Measurements from ENCODE around the gene NCEH1.

NCEH1 gene

GRCh38 chr3:172617013-172617706 is 93.7 kb downstream of the NCEH1 start:
- H3K4me1 ChIP-seq (ENCODE audit: insufficient read depth, low read length): peaks cover 5% of the 10 kb centered on the region
- H3K27ac ChIP-seq (ENCODE audit: low read length): no peak overlapping the region
- H3K36me3 ChIP-seq (ENCODE audit: insufficient read depth, low read depth, low read length): no peaks in the 10 kb centered on the region
- no peaks in the 10 kb centered on the region for H3K27me3 ChIP-seq (ENCODE audit: insufficient read depth, low read length)
- no peak overlapping the region for H3K4me3 ChIP-seq (ENCODE audit: low read length)
- no peaks in the 10 kb centered on the region for H3K9me3 ChIP-seq (ENCODE audit: insufficient read depth, low read depth, low read length)
- H3K9ac ChIP-seq (ENCODE audit: low read depth, low read length): no peak overlapping the region

DNA sequence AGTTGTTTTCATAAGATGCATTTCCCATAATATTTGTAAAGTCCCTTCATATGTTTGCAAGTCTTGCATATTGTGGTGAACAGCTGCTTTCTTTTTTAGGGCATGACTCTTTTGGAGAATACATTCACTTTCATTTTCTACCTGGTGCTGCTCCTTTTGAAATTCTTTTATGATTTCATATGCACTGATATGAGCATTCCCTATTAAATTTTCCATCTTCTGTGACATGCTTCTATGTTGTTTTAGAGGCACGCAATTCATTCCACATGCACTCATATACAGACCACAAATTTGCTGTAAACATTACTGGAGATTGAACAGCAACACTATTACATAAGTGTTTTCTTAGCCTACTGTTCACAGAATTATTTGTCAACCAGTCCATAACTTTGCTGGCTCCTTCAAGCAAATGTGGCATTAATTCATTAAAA is 94.8 kb downstream of the NCEH1 start:
- no peak overlapping the region for H3K4me3 ChIP-seq (ENCODE audit: low read length)
- no peaks in the 10 kb centered on the region for H3K27me3 ChIP-seq (ENCODE audit: insufficient read depth, low read length)
- no peak overlapping the region for H3K27ac ChIP-seq (ENCODE audit: low read length)
- no peaks in the 10 kb centered on the region for H3K36me3 ChIP-seq (ENCODE audit: insufficient read depth, low read depth, low read length)
- H3K9me3 ChIP-seq (ENCODE audit: insufficient read depth, low read depth, low read length): no peaks in the 10 kb centered on the region
- H3K9ac ChIP-seq (ENCODE audit: low read depth, low read length): no peak overlapping the region
- no peaks in the 10 kb centered on the region for H3K4me1 ChIP-seq (ENCODE audit: insufficient read depth, low read length)

GRCh38 chr3:172615296-172615695 is 95.6 kb downstream of the NCEH1 start:
- Histone ChIP-seq H3K4me1 (ENCODE audit: insufficient read depth, low read length) (no peaks in the 10 kb centered on the region), H3K4me3 (ENCODE audit: low read length) (no peak overlapping the region), H3K27ac (ENCODE audit: low read length) (no peak overlapping the region)

GRCh38 chr3:172614340-172615274 is 96.3 kb downstream of the NCEH1 start:
- H3K4me3 ChIP-seq (ENCODE audit: low read length): no peak overlapping the region
- H3K4me1 ChIP-seq (ENCODE audit: insufficient read depth, low read length): no peaks in the 10 kb centered on the region
- no peak overlapping the region for H3K27ac ChIP-seq (ENCODE audit: low read length)
- H3K27me3 ChIP-seq (ENCODE audit: insufficient read depth, low read length): no peaks in the 10 kb centered on the region
- no peaks in the 10 kb centered on the region for H3K36me3 ChIP-seq (ENCODE audit: insufficient read depth, low read depth, low read length)
- no peak overlapping the region for H3K9ac ChIP-seq (ENCODE audit: low read depth, low read length)
- no peaks in the 10 kb centered on the region for H3K9me3 ChIP-seq (ENCODE audit: insufficient read depth, low read depth, low read length)

More at GRCh38 chr3:172615296-172615695, 95.6 kb downstream of the NCEH1 start:
- no peak overlapping the region for H3K9ac ChIP-seq (ENCODE audit: low read depth, low read length)
- no peaks in the 10 kb centered on the region for H3K9me3 ChIP-seq (ENCODE audit: insufficient read depth, low read depth, low read length)
- H3K36me3 ChIP-seq (ENCODE audit: insufficient read depth, low read depth, low read length): no peaks in the 10 kb centered on the region
- no peaks in the 10 kb centered on the region for H3K27me3 ChIP-seq (ENCODE audit: insufficient read depth, low read length)

- Histone ChIP-seq H3K27me3 (ENCODE audit: insufficient read depth, low read length) (no peaks in the 10 kb centered on the region), H3K27ac (ENCODE audit: low read length) (no peak overlapping the region), H3K4me1 (ENCODE audit: insufficient read depth, low read length) (no peaks in the 10 kb centered on the region), H3K9me3 (ENCODE audit: insufficient read depth, low read depth, low read length) (no peaks in the 10 kb centered on the region), H3K9ac (ENCODE audit: low read depth, low read length) (no peak overlapping the region), H3K4me3 (ENCODE audit: low read length) (no peak overlapping the region), H3K36me3 (ENCODE audit: insufficient read depth, low read depth, low read length) (no peaks in the 10 kb centered on the region)
These were observed 97.0 kb downstream of the NCEH1 start for GRCh38 chr3:172613845-172614244.

GRCh38 chr3:172612871-172613678 is 97.8 kb downstream of the NCEH1 start:
- Histone ChIP-seq H3K27ac (ENCODE audit: low read length) (no peak overlapping the region), H3K4me1 (ENCODE audit: insufficient read depth, low read length) (peaks cover 6% of the 10 kb centered on the region; the same call in 1 of the 2 replicates), H3K36me3 (ENCODE audit: insufficient read depth, low read depth, low read length) (no peaks in the 10 kb centered on the region), H3K4me3 (ENCODE audit: low read length) (no peak overlapping the region), H3K9ac (ENCODE audit: low read depth, low read length) (no peak overlapping the region), H3K27me3 (ENCODE audit: insufficient read depth, low read length) (no peaks in the 10 kb centered on the region), H3K9me3 (ENCODE audit: insufficient read depth, low read depth, low read length) (no peaks in the 10 kb centered on the region)

DNA sequence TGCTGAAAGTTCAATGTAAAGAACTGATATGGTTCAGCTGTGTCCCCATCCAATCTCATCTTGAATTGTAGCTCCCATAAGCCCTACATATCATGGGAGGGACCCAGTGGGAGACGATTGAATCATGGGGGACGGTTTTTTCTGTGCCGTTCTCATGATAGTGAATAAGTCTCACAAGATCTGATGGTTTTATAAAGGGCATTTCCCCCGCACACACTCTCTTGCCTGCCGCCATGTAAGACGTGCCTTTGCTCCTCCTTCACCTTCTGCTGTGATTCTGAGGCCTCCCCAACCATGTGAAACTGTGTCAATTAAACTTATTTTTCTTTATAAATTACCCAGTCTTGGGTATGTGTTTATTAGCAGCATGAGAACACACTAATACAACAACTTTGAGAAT is 101.1 kb downstream of the NCEH1 start:
- Histone ChIP-seq H3K4me1 (ENCODE audit: insufficient read depth, low read length) (peaks cover 12% of the 10 kb centered on the region; the same call in 1 of the 2 replicates), H3K9me3 (ENCODE audit: insufficient read depth, low read depth, low read length) (no peaks in the 10 kb centered on the region), H3K27ac (ENCODE audit: low read length) (no peak overlapping the region)

GRCh38 chr3:172608575-172608974 is 102.3 kb downstream of the NCEH1 start:
- peaks cover 12% of the 10 kb centered on the region; the same call in 1 of the 2 replicates for H3K4me1 ChIP-seq (ENCODE audit: insufficient read depth, low read length)
- H3K9ac ChIP-seq (ENCODE audit: low read depth, low read length): no peak overlapping the region
- H3K27me3 ChIP-seq (ENCODE audit: insufficient read depth, low read length): no peaks in the 10 kb centered on the region
- no peak overlapping the region for H3K27ac ChIP-seq (ENCODE audit: low read length)
- H3K4me3 ChIP-seq (ENCODE audit: low read length): no peak overlapping the region
- H3K36me3 ChIP-seq (ENCODE audit: insufficient read depth, low read depth, low read length): no peaks in the 10 kb centered on the region
- no peaks in the 10 kb centered on the region for H3K9me3 ChIP-seq (ENCODE audit: insufficient read depth, low read depth, low read length)

More for the DNA sequence above, 101.1 kb downstream of the NCEH1 start:
- Histone ChIP-seq H3K9ac (ENCODE audit: low read depth, low read length) (no peak overlapping the region), H3K36me3 (ENCODE audit: insufficient read depth, low read depth, low read length) (no peaks in the 10 kb centered on the region), H3K4me3 (ENCODE audit: low read length) (no peak overlapping the region), H3K27me3 (ENCODE audit: insufficient read depth, low read length) (no peaks in the 10 kb centered on the region)

DNA sequence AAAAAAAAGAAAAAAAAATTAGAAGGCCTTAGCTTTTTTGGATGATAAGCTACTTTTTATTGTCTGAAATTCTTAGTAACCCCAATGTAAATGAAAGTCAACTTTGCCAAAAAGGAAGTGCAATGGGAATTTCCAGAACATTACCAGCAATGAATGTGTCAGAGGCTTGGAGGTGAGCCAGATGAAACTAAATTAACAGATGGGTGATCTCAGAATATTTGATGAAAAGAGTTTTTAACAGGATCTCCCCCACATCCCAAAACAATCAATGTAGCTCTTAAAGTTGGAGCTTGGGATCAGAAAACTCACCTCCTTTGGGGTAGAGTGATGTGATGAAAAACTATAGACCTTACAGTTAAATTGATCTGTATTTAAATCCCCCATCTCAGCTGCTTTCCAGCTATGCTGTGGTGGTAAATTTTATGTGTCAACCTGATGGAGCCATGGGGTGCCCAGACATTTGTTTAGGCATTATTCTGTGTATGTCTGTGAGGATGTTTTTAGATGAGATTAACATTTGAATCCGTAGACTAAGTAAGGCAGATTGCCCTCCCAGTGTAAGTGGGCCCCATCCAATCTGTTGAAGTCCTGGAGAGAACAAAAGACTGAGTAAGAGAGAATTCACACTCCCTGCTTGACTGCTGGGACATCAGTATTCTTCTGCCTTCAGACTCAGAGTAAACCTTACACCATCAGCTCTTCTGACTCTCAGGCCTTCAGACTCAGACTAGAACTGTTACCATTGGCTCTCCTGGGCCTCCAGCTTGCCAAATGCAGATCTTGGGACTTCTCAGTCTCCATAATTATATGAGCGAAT is 103.4 kb downstream of the NCEH1 start:
- no peak overlapping the region; the same call in 1 of the 2 replicates for H3K4me3 ChIP-seq (ENCODE audit: low read length)
- H3K27ac ChIP-seq (ENCODE audit: low read length): no peak overlapping the region
- H3K4me1 ChIP-seq (ENCODE audit: insufficient read depth, low read length): peaks cover 12% of the 10 kb centered on the region; the same call in 1 of the 2 replicates
- H3K9me3 ChIP-seq (ENCODE audit: insufficient read depth, low read depth, low read length): no peaks in the 10 kb centered on the region
- H3K27me3 ChIP-seq (ENCODE audit: insufficient read depth, low read length): no peaks in the 10 kb centered on the region
- no peak overlapping the region for H3K9ac ChIP-seq (ENCODE audit: low read depth, low read length)
- H3K36me3 ChIP-seq (ENCODE audit: insufficient read depth, low read depth, low read length): no peaks in the 10 kb centered on the region

DNA sequence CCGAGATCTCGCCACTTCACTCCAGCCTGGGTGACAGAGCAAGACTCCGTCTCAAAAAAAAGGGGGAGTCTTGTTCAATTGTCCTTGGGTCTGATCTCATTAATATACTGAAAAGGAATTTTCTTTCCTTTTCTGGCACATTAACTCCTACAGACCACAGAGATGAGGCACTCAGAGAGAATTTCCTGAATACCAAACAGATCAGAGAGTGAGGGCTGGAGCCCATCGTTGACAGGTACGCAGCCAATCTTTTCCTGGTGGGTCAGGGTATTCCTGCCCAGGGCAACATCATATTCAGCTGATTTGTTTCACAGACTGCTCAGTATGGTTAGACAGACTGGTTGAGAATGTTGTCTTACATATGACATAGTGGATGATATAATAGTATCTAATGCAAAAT is 104.8 kb downstream of the NCEH1 start:
- peaks cover 12% of the 10 kb centered on the region; the same call in 1 of the 2 replicates for H3K4me1 ChIP-seq (ENCODE audit: insufficient read depth, low read length)
- no peak overlapping the region for H3K4me3 ChIP-seq (ENCODE audit: low read length)
- no peaks in the 10 kb centered on the region for H3K9me3 ChIP-seq (ENCODE audit: insufficient read depth, low read depth, low read length)
- no peak overlapping the region for H3K27ac ChIP-seq (ENCODE audit: low read length)
- no peak overlapping the region for H3K9ac ChIP-seq (ENCODE audit: low read depth, low read length)
- no peaks in the 10 kb centered on the region for H3K36me3 ChIP-seq (ENCODE audit: insufficient read depth, low read depth, low read length)
- H3K27me3 ChIP-seq (ENCODE audit: insufficient read depth, low read length): no peaks in the 10 kb centered on the region
